Hepatocyte (in vitro differentiated cells): ENCODE data around the gene ABCG4. TPM values are rescaled to one million over a fixed set of nuclear protein-coding genes. Genes with fewer than 3 reads are reported as not detected.
"Not testable (repeated sequence)": the region's sequence is repeated elsewhere in the genome, so short reads cannot be mapped to it uniquely, and the experiment has no call there.

ENCODE experiments used
- DNase-seq: peaks from one replicate; pipeline ENCODE4 v3.0.0-alpha.2; 2016; ENCODE audit warnings: low spot score
- H2AFZ ChIP-seq: fragments of 200-600 bp; sonication (generic); 2 replicates; pipeline ENCODE4 v1.6.0; 2016; ENCODE audit warnings: antibody characterized with exemption, mild to moderate bottlenecking
- H3K27ac ChIP-seq: fragments of 200-600 bp; sonication (generic); 2 replicates; pipeline ENCODE4 v1.5.1; 2016; ENCODE audit warnings: mild to moderate bottlenecking
- H3K27me3 ChIP-seq: fragments of 200-600 bp; sonication (generic); 2 replicates; pipeline ENCODE4 v1.6.1; 2016
- H3K36me3 ChIP-seq: fragments of 200-600 bp; sonication (generic); replicated peaks from 2 replicates; pipeline ENCODE4 v1.5.1; 2016; ENCODE audit warnings: low read depth; ENCODE audit not compliant: insufficient read depth
- H3K4me1 ChIP-seq: fragments of 200-600 bp; sonication (generic); 2 replicates; pipeline ENCODE4 v1.5.1; 2016; ENCODE audit warnings: mild to moderate bottlenecking, moderate library complexity; ENCODE audit not compliant: insufficient read depth
- H3K4me2 ChIP-seq: fragments of 200-600 bp; sonication (generic); 2 replicates; pipeline ENCODE4 v1.6.0; 2016
- H3K4me3 ChIP-seq: fragments of 200-600 bp; sonication (generic); 2 replicates; pipeline ENCODE4 v1.5.1; 2016; ENCODE audit warnings: mild to moderate bottlenecking
- H3K79me2 ChIP-seq: fragments of 200-600 bp; sonication (generic); 2 replicates; pipeline ENCODE4 v1.6.0; 2017; ENCODE audit warnings: mild to moderate bottlenecking
- H3K9me2 ChIP-seq: fragments of 200-600 bp; sonication (generic); replicated peaks from 2 replicates; pipeline ENCODE4 v1.6.0; 2017; ENCODE audit warnings: mild to moderate bottlenecking; ENCODE audit not compliant: insufficient read depth
- H3K9me3 ChIP-seq: fragments of 200-600 bp; sonication (generic); 2 replicates; pipeline ENCODE4 v1.5.1; 2016; ENCODE audit warnings: low read depth, mild to moderate bottlenecking
- H4K20me1 ChIP-seq: fragments of 200-600 bp; sonication (generic); 2 replicates; pipeline ENCODE4 v1.6.0; 2016; ENCODE audit warnings: mild to moderate bottlenecking; ENCODE audit not compliant: insufficient read depth, poor library complexity, severe bottlenecking
- EZH2 ChIP-seq: fragments of 200-600 bp; sonication (generic); IDR thresholded peaks from 2 replicates; pipeline ENCODE4 v1.6.1; 2016; ENCODE audit warnings: antibody characterized with exemption, mild to moderate bottlenecking, borderline replicate concordance
- EZH2phosphoT487 ChIP-seq: fragments of 200-600 bp; sonication (generic); IDR thresholded peaks from one replicate; pipeline ENCODE4 v1.6.1; 2018; ENCODE audit warnings: antibody characterized with exemption, mild to moderate bottlenecking, low read depth, moderate library complexity; ENCODE audit not compliant: unreplicated experiment, severe bottlenecking
- WGBS: methylation state at CpG from one replicate; pipeline ENCODE4 v1.1.6; 2016; ENCODE audit warnings: low lambda C conversion rate; ENCODE audit errors: missing lambda C conversion rate; 5-methylcytosine and 5-hydroxymethylcytosine counted together
- polyA plus RNA-seq: library from polyadenylated mRNA; unstranded; fragments of >200 nt; fragmentation: Nextera tagmentation; extraction: Ambion mirVana; gene quantifications from 2 replicates; pipeline ENCODE4 v1.2.1, GENCODE V29; 2016
- total RNA-seq: library from RNA; depleted of rRNA; stranded (reverse); fragments of >200 nt; gene quantifications from 2 replicates; pipeline ENCODE4 v1.2.3, GENCODE V29; 2014
- TF ChIP-seq, protein P1 (sequence below): fragments of 200-600 bp; sonication (generic); IDR thresholded peaks from 2 replicates; pipeline ENCODE4 v1.5.1; 2016; ENCODE audit warnings: antibody characterized with exemption, mild to moderate bottlenecking; ENCODE audit not compliant: poor library complexity

Gene ABCG4
- total and polyA plus RNA-seq, 2 experiments from 2014 or later = 0.45 TPM; not detected in 1

DNA sequence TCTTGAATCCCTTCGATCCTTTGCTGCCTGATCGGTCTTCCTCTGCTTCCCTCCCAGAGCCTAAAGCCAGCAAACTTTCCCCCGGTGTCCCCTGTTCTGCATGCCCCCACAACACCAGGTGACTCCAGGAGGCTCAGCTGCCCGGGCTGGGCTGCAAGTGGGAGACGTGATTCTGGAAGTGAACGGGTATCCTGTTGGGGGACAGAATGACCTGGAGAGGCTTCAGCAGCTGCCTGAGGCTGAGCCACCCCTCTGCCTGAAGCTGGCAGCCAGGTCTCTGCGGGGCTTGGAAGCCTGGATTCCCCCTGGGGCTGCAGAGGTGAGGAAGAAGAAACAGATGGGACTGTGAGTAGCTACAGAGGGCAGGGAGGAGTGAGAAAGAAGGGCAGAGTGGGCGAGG lies 40.0 kb downstream of the ABCG4 start:
- H3K27ac ChIP-seq = no peak overlapping the region
- no peak for DNase-seq
- no peaks in the 10 kb centered on the region for H3K27me3 ChIP-seq
- H3K4me1 ChIP-seq = peaks cover 7% of the 10 kb centered on the region
- H3K36me3 ChIP-seq = no peaks in the 10 kb centered on the region
- H3K9me2 ChIP-seq = no peaks in the 10 kb centered on the region
- no peak overlapping the region for H2AFZ ChIP-seq
- no peak overlapping the region for H3K4me3 ChIP-seq
- H4K20me1 ChIP-seq = no peaks in the 10 kb centered on the region
- no peak for TF ChIP-seq EZH2phosphoT487
- TF ChIP-seq, protein P1, sequence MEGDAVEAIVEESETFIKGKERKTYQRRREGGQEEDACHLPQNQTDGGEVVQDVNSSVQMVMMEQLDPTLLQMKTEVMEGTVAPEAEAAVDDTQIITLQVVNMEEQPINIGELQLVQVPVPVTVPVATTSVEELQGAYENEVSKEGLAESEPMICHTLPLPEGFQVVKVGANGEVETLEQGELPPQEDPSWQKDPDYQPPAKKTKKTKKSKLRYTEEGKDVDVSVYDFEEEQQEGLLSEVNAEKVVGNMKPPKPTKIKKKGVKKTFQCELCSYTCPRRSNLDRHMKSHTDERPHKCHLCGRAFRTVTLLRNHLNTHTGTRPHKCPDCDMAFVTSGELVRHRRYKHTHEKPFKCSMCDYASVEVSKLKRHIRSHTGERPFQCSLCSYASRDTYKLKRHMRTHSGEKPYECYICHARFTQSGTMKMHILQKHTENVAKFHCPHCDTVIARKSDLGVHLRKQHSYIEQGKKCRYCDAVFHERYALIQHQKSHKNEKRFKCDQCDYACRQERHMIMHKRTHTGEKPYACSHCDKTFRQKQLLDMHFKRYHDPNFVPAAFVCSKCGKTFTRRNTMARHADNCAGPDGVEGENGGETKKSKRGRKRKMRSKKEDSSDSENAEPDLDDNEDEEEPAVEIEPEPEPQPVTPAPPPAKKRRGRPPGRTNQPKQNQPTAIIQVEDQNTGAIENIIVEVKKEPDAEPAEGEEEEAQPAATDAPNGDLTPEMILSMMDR = no peak
- TF ChIP-seq EZH2 = no peak
- whole genome bisulfite sequencing = 93% methylated on average over 8 of the region's 8 CpGs
- no peaks in the 10 kb centered on the region for H3K9me3 ChIP-seq
- H3K79me2 ChIP-seq = no peaks in the 10 kb centered on the region
- H3K4me2 ChIP-seq = no peak overlapping the region

DNA sequence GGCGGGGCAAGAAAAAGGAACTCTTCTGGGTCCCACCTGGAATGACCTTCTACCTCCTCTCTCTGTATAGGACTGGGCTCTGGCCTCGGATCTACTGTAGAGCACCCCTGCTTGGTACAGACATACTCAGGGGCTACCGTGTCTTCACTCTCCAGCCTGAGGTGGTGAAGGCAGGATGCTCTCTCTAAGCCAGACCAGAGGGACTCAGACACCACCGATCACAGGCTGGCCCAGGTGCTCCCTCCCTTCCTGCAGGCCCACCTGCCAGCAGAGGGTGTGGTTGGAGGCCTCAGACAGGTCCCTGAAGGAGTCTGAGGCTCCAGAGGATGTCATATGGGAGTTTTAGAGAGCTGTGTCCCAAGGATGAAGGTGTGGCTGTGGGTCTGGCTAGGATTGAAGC lies 40.5 kb downstream of the ABCG4 start:
- H3K4me3 ChIP-seq = no peak overlapping the region

DNA sequence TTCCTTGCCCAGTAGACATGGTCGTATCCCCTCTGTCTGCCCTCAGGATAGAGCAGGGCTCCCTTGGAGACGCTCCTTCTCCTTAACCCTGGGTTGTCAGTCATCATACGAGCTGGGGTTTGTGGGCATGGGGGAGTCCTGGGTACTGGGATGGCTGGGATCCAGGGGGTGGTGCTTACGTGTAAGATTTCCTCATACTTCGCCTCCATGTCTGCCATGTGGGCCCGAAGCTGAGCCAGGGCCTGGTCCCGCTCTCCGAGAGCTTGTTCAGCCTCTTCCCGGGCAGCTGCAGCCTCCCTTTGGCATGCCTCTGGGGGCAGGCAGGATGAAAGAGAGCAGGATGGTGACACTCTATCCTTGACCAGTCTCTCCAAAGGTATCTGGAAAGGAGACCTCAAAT lies 41.7 kb downstream of the ABCG4 start:
- DNase-seq = no peak
- Histone ChIP-seq H3K9me2 (no peaks in the 10 kb centered on the region), H4K20me1 (no peaks in the 10 kb centered on the region), H3K4me1 (peaks cover 7% of the 10 kb centered on the region), H2AFZ (no peak overlapping the region), H3K79me2 (no peaks in the 10 kb centered on the region), H3K4me3 (no peak overlapping the region), H3K4me2 (no peak overlapping the region), H3K27ac (no peak overlapping the region), H3K27me3 (no peaks in the 10 kb centered on the region), H3K36me3 (no peaks in the 10 kb centered on the region), H3K9me3 (no peaks in the 10 kb centered on the region)
- WGBS = 93% methylated on average over 9 of the region's 9 CpGs
- TF ChIP-seq EZH2phosphoT487 (no peak), EZH2 (no peak)

More for the DNA sequence above, 40.5 kb downstream of the ABCG4 start:
- Histone ChIP-seq H3K9me2 (no peaks in the 10 kb centered on the region), H3K9me3 (no peaks in the 10 kb centered on the region), H4K20me1 (no peaks in the 10 kb centered on the region), H3K4me2 (no peak overlapping the region), H3K27ac (no peak overlapping the region), H3K79me2 (no peaks in the 10 kb centered on the region), H3K27me3 (no peaks in the 10 kb centered on the region), H3K4me1 (peaks cover 7% of the 10 kb centered on the region), H3K36me3 (no peaks in the 10 kb centered on the region), H2AFZ (no peak overlapping the region)
- TF ChIP-seq EZH2 (no peak), EZH2phosphoT487 (no peak)
- TF ChIP-seq, protein P1 = no peak
- DNase-seq = no peak
- 79% methylated on average over 4 of the region's 4 CpGs for WGBS

DNA sequence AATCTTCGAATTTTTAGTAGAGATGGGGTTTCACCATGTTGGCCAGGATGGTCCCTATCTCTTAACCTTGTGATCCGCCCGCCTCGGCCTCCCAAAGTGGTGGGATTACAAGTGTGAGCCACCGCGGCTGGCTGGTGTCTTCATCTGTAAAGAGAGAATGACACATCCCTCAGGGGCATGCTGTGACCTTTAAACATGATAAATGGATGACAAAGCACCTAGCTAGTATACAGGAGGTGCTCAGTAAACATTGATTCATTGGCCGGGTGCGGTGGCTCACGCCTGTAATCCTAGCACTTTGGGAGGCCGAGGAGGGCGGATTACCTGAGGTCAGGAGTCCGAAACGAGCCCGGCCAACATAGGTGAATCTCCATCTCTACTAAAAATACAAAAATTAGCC lies 42.4 kb downstream of the ABCG4 start:
- not testable (repeated sequence) for H3K4me3 ChIP-seq, H3K4me2 ChIP-seq, H3K9me3 ChIP-seq, H3K36me3 ChIP-seq, H3K4me1 ChIP-seq, H2AFZ ChIP-seq, H3K9me2 ChIP-seq, DNase-seq, H3K27ac ChIP-seq, H3K27me3 ChIP-seq, H4K20me1 ChIP-seq, H3K79me2 ChIP-seq
- 70% methylated on average over 14 of the region's 14 CpGs for WGBS
